ENCODE results near the gene ARHGEF1.

The ARHGEF1 gene

DNA sequence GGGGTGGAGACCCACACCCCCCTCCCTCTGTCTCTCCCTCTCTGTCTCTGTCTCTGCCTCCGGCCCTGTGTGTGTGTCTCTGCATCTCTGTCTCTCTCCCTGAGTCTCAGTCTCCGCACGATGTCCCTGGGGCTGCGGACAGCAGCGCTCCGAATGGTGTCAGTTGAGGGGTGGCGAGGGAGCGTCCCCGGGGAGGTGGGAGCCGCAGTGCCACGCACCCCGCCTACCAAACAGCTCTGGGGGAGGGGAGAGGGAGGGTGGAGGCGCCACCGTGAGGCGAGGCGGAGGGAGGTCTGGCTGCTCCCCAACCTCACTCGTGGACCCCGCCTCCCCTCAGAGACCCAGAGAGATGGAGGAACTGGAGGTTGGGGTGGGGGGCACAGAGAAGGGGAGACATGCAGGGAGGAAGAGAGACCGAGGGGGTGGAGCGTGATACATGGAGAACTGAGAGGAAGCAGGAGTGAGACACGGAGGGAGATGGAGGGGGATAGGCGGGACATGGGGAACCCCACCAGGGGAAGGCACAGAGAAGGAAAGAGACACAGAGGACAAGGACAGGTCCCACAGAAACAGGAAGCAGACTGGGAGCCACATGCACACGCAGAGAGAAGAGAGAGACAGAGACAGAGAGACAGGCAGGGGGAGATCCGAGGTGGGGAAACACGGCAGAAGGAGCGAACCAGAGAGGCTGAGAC is 38.0 kb downstream of the ARHGEF1 start:
- DNase-seq: no peak

DNA sequence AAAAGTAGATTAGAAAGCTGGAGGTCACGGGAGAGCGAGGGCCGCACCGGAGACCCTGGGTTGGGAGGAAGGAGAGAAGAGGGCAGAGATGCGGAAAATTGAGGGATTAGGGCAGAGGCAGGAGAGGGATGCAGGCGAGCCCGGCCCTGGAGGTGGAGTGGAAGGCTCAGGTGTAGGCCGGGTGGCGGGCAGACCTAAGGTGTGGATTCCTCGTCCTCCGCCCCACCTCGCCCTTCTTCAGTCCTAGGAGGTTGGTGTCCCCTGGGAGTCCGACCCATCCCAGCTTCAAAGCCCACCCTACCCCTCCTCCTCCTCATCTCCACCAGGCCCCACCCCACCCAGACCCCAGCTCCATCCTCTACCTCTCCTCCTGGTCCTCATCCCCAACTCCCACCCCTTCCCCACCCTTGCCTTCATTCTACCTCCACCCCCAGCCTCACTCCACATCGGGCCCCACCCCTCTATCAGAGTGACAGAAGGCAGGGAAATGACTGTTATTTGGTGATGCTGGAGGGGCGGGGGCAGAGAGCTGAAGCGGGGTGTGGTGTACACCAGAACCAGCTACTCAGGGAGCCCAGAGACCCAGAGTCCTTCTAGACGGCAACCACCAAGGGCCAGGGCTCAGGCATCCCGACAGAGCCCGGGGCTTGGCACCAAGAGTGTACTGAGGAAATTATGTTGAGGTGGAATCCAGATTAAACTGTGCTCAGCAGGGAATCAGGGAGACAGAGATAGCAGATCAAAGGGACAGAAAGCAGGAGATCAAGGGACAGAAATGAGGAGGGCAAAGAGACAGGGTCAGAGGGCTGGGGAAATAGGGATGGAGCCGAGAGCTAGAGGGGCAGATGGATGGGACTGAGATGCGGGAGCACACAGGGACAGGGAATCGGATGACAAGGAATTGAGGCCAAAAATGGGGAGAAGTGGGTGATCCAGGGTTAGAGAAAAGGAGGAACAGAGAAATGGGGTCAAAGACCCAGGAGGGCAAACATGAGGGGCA is 38.9 kb downstream of the ARHGEF1 start:
- no peak for DNase-seq

DNA sequence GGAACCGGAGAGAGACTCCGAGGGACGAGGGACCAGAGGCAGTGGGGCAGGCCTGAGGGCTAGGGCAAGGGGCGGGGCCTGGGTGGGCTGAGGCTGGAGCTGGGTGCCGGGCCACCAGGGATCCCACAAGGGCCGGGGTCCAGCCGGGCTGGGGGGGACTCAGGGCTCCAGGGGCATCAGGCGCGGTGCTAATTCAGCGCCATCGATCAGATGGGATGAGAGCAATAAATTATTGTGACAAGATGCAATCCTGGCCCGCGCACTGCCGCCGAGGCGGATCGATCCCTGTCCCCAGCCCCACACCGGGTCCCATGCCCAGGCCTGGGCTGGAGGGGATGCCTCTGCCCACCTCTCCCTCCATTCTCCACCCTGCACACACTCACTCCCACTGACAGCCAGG is 39.6 kb downstream of the ARHGEF1 start:
- DNase-seq: no peak

DNA sequence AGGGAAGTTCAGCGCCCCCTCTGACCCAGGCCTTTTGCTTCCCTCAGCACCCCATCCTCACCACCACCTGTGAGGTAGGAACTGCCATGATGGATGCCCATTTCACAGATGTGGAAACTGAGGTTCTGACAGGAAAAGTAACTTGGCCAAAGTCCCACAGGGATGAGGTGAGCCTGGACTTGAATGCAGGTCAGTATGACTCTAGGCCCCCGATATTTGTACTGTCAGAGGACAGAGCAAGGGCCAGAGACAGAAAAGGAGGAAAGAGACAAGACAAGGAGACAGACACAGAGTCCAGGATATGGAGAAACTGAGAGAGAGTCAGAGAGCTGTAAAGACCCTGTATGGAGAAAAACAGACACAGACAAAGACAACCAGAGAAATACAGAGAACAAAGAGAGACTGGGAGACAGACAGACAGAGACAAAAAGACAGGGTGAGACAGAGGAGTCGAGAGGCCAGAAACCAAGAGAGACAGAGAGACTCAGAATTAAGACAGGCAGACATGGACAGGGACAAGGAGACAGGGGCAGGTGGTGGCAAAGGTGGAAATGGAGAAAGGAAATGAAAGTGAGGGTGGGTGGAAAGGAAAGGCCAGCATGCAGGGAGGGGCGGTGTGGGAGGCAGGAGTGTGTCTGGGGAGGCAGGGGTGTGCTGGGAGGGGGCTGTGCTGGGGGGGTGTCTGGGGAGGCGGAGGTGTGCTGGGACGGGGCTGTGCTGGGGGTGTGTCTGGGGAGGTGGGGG is 40.2 kb downstream of the ARHGEF1 start:
- DNase-seq: no peak

DNA sequence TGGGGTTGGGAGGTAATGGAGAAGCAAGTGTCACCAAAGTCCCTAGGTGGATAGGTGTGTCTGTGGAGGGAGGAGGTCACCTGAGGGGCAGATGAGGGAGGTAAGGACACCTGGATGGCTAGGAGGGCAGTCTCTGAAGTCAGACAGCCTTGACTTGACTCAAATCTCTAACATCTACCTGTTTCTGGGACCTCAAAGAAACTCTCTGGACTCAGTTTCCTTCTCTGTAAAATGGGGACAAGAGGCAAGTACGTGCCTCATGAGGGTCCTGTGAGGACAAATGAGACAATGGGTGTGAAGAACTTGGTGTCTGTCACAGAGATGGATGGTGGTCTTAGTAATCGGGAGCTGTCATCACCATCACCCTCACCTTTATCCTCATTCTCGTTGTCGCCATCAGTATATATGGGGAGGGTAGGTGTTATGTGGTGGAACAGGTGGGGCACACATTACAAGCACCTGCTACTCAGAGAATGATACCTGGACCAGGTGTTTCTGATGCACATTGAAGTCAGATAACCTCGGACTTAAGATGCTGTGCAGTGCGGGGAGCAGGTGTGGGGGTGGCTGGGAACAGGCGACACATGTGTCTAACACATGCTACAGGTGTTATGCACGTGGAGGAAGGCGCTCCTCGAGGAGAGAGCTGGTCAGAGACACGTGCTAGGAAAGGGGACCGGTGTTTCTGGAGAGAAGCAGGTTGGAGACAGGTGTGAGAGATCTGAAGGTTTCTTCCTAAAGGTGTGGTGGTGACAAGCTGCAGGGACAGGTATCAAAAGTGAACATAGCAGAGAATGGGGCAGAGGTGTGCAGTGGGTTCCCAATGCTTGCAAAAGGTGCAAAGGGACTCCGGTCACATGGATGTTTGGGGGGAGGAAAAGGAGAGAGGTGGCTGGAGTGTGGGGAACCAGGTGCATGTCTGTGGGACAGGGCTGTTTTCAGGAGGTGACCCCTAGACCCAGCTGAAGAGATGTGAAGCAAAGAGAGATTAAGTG is 41.5 kb downstream of the ARHGEF1 start:
- DNase-seq: no peak

DNA sequence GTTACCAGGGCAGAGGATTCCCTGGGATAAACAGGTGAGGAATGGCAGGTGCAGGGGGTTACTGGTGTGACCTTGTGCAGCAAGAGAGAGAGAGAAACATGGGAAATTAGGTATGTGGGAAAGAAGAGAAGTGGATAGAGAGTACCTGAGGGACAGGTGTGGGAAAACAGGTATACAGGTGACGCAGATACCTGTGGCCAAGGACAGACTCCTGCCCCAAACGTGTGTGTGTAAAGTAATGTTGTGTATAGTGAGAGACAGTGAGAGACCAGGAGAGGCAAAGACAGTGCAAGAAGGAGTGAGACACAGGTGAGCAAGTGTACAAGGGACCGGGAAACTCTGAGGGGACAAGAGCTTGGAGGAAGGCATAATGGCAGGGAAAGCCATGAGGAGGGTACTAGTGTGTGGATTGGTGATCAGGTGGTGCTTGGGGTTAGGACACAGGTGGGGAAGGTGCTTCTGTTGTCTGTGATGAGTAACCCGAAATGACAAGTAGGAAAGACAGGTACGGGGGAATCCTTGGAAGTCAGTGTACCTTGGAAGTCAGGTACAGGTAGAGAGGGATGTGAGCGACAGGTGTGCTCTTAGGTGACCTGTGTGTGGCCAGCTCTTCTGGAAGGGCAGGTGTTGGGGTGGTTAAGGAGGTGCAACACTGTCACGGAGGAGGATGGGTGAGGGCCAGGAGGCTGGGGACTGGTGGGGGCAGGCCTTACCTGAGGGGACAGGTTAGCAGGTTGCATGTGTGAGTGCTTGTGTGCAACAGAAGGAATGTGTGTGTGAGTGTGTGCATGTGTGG is 42.4 kb downstream of the ARHGEF1 start:
- no peak for DNase-seq

DNA sequence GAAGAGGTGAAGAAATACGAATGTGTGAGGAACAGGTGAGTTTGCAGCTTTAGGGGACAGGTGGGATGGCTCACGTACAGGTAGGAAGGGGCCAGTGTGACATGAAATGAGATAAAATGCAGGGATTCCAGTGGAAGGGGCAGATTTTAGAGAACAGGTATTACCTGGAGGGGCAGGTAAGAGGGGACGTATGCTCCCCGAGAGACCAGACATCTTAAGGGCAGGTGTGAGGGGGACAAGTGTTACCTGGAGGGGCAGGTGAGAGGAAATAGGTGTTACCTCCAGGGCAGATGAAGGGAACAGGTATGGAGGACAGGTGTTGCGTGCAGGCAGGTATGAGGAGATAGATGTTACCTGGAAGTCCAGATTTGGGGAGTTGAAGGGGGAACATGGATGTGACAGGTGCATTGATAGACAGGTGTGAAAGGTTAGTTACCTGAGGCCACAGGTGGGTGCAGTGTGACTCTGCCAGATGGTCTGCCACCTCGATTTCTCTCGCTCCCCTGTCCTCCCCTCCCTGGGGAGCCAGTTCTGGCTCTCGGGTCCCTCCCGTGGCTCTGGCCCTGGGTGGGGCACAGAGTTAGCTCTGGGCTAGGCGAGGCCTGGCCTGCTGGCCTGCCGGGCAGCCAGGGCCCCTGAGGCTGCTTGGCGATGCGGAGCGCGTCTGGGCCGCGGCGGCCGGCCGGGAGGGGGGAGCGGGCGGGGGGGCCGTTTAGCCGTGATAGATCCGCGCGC is 43.2 kb downstream of the ARHGEF1 start:
- no peak for DNase-seq

DNA sequence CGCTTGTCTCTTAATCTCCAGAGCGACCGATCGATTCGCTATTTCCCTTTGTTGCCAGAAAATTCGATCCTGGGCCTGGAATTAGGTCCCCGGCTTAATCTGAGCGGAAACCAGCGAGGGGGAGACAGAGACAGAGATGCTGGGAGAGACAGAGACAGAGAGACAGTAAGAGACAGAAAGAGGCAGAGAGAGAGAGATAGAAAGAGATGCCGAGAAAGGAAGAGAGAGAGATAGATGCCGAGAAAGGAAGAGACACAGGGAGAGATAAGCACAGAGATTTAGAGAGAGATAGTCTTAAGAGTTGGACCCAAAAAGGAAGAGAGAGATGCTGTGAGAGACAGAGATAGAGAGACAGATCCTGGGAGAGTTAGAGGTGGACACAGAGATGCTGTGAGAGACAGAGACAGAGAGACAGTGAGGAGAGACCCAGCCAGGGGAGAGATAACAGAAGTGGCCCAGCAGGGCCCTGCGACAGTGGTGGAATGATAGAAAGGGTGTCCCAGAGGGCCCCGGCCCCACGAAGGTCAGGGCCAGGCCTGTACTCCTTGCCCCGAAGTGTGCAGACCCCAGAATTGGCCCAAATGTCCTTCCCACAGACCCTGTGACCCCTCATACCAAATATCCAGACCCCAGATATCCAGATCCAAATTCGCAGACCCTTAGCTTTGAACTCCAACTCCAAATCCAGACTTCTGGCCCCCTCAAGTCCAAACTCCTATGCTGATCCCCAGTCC is 43.9 kb downstream of the ARHGEF1 start:
- DNase-seq: no peak

DNA sequence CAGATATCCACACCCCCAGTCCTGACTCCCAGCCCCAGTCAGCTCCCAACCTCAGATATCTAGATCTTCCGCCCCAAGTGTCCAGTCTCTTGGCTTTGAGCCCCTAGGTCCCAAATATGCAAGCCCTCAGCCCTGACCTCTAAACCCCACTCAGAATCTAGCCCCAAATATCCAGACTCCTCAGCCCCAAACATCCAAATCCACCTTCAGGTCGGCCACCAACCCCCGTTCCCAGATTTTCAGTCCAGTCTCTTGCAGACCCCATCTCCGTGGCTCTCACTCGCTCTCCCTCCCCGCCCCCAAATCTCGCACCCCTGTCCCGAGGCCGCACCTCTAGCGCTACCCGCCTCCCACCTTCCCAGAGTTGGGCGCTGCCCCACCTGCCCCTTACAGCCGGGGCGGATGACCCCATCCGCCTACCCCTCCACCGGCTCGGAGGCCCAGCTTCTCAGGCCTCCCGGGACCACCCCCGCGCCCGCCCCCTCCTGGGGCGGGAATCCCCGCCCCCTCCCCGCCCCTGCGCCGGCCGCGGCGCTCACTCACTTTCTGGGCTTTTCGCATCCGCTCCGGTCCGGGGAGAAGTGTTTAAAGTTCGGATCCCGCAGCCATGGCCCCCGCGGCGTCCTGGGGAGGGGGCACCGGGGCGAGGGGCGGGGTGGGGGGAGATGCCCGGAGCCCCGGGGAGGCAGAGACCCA is 44.7 kb downstream of the ARHGEF1 start:
- no peak for DNase-seq

DNA sequence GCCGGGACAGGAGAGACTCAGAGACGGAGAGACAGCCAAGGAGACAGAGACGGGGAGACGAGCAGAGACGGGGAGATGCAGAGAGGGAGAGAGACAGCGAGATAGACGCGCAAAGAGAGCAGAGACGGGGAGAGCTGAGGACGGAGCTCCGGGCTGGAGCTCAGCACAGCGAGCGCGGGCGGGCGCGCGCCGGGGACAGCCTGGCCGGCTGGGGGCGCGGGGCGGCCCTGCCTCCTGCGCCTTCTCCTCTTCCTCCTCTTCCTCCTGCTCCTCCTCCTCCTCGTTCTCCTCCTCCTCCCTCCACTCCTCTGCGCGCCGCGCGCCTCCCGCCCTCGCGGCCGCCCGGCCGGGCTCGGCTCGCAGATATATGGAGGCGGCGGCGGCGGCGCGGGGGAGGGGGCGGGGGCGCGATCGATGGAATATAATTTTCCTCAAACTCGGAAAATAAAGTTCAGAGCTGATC is 45.3 kb downstream of the ARHGEF1 start, which contains the start of gene ERFL:
Gene ERFL (minus strand): TSS at position 229 of the 463 bp plus-strand sequence. CDS start 15,530 bp downstream, outside the sequence.
- no peak for DNase-seq

DNA sequence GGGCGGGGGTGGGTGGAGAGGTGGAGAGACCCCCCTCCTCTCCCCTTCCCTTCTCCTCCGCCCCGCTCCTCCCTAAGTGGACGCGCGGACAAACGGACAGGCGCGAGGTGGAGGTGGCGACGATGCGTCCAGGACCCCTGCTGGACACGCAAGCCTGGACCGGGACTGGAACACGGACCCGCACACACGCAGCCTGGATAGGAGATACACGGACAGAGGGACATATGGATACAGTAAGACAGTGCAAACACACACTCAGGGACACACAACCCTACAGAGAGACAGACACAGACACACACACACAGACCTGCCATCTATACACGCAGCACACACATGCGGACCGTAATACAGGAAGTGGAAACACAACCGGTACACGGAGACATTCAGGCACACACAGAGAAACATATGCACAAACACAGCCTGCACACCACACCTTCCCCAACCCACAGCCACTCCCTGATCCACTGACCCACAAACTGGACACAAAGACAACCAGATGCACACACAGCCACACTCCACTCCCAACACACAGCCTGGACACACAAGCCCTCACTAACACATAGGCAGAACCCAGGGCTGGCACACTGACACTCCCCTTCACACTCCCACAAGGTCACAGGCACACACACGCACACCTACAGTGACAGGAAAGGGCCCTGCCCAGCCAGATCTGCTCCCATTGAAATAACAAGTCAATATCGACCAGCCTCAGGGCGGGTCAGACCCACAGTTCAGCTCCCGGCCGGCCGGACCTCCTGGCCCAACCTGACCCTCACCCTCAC is 46.0 kb downstream of the ARHGEF1 start:
- DNase-seq: no peak

DNA sequence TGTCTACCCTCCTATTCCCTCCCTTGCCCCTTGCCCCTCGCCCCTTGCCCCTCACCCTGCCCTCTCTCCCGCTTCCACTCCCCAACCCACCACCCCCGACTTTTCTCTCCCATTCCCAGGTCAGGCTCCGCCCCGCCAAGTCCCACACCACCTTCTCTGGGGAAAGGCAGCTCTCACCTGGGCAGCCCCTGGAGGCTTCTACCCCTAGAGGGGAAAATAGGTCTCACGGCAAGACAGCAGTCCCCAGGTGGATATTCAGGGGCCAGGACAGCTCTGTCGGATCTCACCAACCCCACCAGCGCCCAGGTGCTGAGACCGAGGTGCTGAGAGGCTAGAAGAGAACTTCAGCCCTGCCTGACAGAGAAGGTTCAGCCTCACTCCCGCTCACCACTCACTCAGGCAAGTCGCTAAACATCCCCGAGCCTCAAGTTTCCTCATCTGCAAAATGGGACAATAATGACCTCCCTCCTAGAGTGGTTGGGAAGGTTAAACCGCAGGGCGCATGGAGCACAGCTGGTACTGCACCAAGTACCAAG is 46.6 kb downstream of the ARHGEF1 start:
- DNase-seq: no peak

DNA sequence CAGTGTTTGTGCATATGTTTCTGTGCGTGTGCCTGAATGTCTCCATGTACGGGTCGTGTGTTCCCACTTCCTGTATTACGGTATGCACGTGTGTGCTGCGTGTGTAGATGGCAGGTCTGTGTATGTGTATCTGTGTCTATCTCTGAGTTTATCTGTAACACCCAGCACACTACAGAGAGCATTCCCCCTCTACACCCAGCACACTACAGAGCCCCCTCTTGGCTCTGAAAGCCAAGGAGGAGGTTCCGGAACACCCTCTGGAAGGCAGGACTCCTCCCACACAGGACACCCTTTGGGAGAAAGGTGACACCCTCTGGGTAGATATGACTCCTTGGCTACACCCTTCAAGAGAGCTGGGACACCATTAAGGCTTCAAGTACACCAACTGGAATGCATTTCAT is 47.3 kb downstream of the ARHGEF1 start:
- no peak for DNase-seq

DNA sequence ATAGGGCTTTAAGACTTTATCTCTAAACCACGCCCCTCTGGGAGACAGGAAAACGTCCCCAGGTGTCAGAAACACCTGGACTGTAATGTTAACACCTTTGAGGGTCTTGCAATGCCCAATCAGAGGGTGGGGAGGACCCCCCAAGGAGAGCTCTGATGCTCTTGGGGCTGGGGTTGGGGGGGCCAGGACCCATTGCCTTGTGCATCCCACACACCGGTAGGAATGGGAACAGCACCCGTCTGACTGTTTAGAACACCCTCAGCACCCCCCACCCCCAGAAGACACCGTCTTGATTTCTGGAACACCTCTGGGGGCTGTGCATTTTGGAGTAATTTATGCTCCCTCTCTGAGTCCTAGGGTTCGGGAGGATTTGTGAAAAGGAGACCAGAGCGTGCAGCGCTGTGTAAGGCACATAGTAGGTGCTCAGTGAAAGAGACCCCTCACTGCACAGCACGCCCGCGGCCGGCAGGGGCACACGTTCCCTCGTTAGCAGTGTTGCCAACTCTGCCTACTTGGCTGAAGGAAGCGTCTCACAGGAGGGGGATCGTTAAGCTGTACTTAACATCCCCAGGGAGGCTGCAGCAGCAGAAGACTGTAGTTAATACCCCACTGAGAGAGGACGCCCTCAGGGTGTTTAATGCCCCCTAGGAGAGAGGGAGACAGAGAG is 48.1 kb downstream of the ARHGEF1 start:
- no peak for DNase-seq

DNA sequence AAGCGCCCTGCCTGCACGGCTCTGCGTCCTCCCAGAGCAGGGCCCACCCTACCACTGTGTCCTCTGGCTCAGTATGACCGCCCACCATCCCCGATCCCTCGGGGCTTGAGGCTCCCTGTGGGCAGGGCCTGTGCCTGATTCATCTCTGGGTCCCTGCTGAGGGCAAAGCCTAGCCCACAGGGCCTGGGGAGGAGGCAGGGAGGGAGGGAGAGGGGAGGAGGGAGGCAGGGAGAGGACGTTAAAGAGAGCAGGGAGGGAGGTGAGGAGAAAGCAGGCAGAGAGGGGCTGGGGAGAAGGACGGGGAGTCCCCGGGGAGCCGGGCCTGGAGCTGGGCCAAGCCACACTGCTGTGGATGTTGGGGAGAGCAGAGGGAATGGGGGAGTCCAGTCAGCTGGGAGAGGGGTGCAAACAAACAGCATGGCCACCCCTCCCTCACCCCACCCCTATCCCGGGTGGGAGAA is 49.3 kb downstream of the ARHGEF1 start:
- DNase-seq: no peak

DNA sequence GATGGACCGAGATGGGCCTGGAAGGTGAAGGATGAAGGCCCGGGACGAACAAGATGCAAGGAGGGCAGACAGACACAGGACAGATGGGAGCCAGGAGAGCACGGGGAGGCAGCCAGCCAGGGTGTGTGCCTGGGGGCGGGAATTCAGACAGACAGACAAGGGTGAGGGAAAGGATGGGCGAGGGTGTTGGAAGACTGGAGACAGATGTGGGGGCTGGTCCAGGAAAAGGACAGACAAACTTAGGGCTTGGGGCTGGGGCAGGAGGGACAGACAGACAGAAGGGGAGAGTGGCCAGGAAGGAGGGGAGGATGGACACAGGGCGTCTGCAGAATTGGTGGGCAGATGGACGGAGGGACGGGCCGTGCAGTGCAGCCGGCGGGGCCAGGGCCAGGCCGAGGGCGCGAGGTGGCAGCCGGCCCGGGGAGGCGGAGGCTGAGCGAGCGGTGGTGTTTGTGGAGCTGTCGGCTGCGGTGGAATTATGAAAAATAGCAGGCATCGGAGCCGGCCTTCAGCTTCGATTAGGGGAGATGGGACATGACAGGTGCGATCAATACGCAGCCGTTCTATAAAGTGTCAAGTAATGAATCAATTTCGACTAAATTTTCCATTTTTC is 49.8 kb downstream of the ARHGEF1 start:
- no peak for DNase-seq

Measured in NCI-H187 (cell line).